ENCODE results near the gene LRIT3. TPM values are rescaled to one million over a fixed set of nuclear protein-coding genes. Genes with fewer than 3 reads are reported as not detected.

The LRIT3 gene
- total and polyA plus RNA-seq, 2 donors (not counting 3 experiments of a cell fraction or from before 2014, with no cell fraction given) = 0.06 to 0.13 TPM

- Histone ChIP-seq H3K9ac (replicated peaks; ENCODE audit: extremely low read depth, insufficient read depth, low read length) (no peak overlapping the region), H3K9me1 (replicated peaks; ENCODE audit: control insufficient read depth, extremely low read depth, insufficient read depth, low read length) (no peaks in the 10 kb centered on the region), H2AFZ (ENCODE audit: low read depth, low read length) (no peak overlapping the region), H3K27ac (ENCODE audit: insufficient read depth, low read depth, low read length) (no peak overlapping the region), H3K4me3 (replicated peaks in 1 of 3; ENCODE audit: insufficient read depth in 1 of 3, low read depth in 1 of 3, low read length in 3 of 3) (no peak overlapping the region), H3K4me1 (ENCODE audit: control insufficient read depth, extremely low read depth, insufficient read depth, low read length) (peaks cover 4% of the 10 kb centered on the region), H3K9me3 (replicated peaks; ENCODE audit: control insufficient read depth, insufficient read depth, low read length) (no peaks in the 10 kb centered on the region), H3K4me2 (ENCODE audit: insufficient read depth, low read length) (no peak overlapping the region), H3K27me3 (ENCODE audit: control insufficient read depth in 2 of 2, insufficient read depth in 2 of 2, low read length in 2 of 2) (peaks cover 0 to 2% of the 10 kb centered on the region in 2 experiments), H4K20me1 (replicated peaks; ENCODE audit: control insufficient read depth, extremely low read depth, insufficient read depth, low read length) (no peaks in the 10 kb centered on the region), H3K79me2 (ENCODE audit: control insufficient read depth, insufficient read depth, low read length) (no peaks in the 10 kb centered on the region), H3K36me3 (ENCODE audit: control insufficient read depth in 2 of 2, extremely low read depth in 1 of 2, insufficient read depth in 2 of 2, low read length in 2 of 2) (no peaks in the 10 kb centered on the region)
- ChIA-PET POLR2A (no interaction called here), CTCF (no interaction called here)
- FAIRE-seq (no peak), DNase-seq (ENCODE audit: low read depth, low spot score) (no peak)
- dilution Hi-C loops (cut with MboI; ENCODE audit: extremely low pct_ligation_motif_present, low sequenced_read_pairs) = no loop called here
- intact Hi-C loops (cut with micrococcal nuclease) = no loop called here
- no peak for TF ChIP-seq POLR2AphosphoS5 (IDR thresholded peaks at IDR 0.05; ENCODE audit: insufficient read depth, low read depth, low read length)
- TF ChIP-seq GATA2 (IDR thresholded peaks at IDR 0.05; ENCODE audit: insufficient read depth, insufficient read length, low read depth, low read length) = no peak
- TF ChIP-seq EZH2 (IDR thresholded peaks at IDR 0.05; ENCODE audit: borderline replicate concordance, low read depth, low read length, severe bottlenecking) = no peak
- TF ChIP-seq, protein P1, sequence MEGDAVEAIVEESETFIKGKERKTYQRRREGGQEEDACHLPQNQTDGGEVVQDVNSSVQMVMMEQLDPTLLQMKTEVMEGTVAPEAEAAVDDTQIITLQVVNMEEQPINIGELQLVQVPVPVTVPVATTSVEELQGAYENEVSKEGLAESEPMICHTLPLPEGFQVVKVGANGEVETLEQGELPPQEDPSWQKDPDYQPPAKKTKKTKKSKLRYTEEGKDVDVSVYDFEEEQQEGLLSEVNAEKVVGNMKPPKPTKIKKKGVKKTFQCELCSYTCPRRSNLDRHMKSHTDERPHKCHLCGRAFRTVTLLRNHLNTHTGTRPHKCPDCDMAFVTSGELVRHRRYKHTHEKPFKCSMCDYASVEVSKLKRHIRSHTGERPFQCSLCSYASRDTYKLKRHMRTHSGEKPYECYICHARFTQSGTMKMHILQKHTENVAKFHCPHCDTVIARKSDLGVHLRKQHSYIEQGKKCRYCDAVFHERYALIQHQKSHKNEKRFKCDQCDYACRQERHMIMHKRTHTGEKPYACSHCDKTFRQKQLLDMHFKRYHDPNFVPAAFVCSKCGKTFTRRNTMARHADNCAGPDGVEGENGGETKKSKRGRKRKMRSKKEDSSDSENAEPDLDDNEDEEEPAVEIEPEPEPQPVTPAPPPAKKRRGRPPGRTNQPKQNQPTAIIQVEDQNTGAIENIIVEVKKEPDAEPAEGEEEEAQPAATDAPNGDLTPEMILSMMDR (IDR thresholded peaks at IDR 0.05; ENCODE audit: extremely low read depth in 1 of 2, insufficient read depth in 1 of 2, low read depth in 1 of 2, low read length in 2 of 2) = no peak
- TF ChIP-seq FOS (IDR thresholded peaks at IDR 0.05; ENCODE audit: borderline replicate concordance, insufficient read depth, low read length) = no peak
- TF ChIP-seq, protein P2, sequence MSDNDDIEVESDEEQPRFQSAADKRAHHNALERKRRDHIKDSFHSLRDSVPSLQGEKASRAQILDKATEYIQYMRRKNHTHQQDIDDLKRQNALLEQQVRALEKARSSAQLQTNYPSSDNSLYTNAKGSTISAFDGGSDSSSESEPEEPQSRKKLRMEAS (IDR thresholded peaks at IDR 0.05; ENCODE audit: insufficient read depth, insufficient read length) = no peak
- no peak for TF ChIP-seq POLR2A (IDR thresholded peaks at IDR 0.05; ENCODE audit: low read depth, low read length)
- no peak for TF ChIP-seq JUN (IDR thresholded peaks at IDR 0.05; ENCODE audit: borderline replicate concordance, insufficient read depth, insufficient read length, low read depth)
- no peak for TF ChIP-seq MYC (IDR thresholded peaks at IDR 0.05; ENCODE audit: low read depth, low read length)
- BruUV-seq (replicated peaks) = no TSS peak
Observed at GRCh38 chr4:109848501-109848900, 594 bp downstream of the LRIT3 start.
